DOHH2 (cell line): ENCODE measurements around the gene MSRB3.

Source experiments
- EZH2phosphoT487 ChIP-seq: fragments of 200-600 bp; sonication (generic); IDR thresholded peaks from 2 replicates; pipeline ENCODE4 v1.6.1; 2017; ENCODE audit warnings: borderline replicate concordance, mild to moderate bottlenecking, antibody characterized with exemption, low read length, moderate library complexity, mixed read lengths
- TF ChIP-seq, protein P1 (sequence below): fragments of 200-600 bp; sonication (generic); IDR thresholded peaks from one replicate; pipeline ENCODE4 v1.5.1; 2014; ENCODE audit warnings: antibody characterized with exemption, mild to moderate bottlenecking, low read depth, low read length; ENCODE audit not compliant: poor library complexity, severe bottlenecking

DNA sequence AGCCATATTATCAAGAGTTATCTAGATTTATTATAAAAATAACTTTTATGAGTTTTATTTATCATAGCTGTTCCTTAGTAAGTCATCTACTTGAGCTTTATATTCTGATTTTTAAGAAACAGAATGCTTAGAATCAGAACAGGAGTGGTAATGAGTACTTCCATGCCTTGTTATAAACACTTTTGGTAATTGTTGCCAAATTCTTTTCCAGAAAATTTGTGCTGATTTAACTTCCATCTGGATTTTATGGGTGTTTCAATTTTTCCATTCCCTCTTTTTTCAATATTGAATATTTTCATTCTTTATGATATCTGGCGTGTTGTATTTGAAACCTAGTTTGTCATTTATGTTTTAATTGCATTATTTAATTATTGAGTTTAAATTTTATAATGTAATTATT is 131.2 kb downstream of the MSRB3 start:
- TF ChIP-seq, protein P1, sequence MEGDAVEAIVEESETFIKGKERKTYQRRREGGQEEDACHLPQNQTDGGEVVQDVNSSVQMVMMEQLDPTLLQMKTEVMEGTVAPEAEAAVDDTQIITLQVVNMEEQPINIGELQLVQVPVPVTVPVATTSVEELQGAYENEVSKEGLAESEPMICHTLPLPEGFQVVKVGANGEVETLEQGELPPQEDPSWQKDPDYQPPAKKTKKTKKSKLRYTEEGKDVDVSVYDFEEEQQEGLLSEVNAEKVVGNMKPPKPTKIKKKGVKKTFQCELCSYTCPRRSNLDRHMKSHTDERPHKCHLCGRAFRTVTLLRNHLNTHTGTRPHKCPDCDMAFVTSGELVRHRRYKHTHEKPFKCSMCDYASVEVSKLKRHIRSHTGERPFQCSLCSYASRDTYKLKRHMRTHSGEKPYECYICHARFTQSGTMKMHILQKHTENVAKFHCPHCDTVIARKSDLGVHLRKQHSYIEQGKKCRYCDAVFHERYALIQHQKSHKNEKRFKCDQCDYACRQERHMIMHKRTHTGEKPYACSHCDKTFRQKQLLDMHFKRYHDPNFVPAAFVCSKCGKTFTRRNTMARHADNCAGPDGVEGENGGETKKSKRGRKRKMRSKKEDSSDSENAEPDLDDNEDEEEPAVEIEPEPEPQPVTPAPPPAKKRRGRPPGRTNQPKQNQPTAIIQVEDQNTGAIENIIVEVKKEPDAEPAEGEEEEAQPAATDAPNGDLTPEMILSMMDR, result no peak
- no peak for TF ChIP-seq EZH2phosphoT487
